Activated CD4-positive, alpha-beta T cell treated with anti-CD3 and anti-CD28 coated beads, Interleukin-2, amount 50 U/mL, for 1 hour (primary cell): ENCODE measurements around the gene SKOR2.

Source experiments
- DNase-seq: peaks from one replicate; pipeline ENCODE4 v3.0.0-alpha.2; 2020

The SKOR2 gene, protein sequence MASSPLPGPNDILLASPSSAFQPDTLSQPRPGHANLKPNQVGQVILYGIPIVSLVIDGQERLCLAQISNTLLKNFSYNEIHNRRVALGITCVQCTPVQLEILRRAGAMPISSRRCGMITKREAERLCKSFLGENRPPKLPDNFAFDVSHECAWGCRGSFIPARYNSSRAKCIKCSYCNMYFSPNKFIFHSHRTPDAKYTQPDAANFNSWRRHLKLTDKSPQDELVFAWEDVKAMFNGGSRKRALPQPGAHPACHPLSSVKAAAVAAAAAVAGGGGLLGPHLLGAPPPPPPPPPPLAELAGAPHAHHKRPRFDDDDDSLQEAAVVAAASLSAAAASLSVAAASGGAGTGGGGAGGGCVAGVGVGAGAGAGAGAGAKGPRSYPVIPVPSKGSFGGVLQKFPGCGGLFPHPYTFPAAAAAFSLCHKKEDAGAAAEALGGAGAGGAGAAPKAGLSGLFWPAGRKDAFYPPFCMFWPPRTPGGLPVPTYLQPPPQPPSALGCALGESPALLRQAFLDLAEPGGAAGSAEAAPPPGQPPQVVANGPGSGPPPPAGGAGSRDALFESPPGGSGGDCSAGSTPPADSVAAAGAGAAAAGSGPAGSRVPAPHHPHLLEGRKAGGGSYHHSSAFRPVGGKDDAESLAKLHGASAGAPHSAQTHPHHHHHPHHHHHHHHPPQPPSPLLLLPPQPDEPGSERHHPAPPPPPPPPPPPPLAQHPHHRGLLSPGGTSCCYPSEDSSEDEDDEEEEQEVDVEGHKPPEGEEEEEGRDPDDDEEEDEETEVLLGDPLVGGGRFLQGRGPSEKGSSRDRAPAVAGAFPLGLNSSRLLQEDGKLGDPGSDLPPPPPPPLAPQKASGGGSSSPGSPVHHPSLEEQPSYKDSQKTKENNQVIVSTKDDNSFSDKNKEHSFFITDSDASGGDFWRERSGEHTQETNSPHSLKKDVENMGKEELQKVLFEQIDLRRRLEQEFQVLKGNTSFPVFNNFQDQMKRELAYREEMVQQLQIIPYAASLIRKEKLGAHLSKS

DNA sequence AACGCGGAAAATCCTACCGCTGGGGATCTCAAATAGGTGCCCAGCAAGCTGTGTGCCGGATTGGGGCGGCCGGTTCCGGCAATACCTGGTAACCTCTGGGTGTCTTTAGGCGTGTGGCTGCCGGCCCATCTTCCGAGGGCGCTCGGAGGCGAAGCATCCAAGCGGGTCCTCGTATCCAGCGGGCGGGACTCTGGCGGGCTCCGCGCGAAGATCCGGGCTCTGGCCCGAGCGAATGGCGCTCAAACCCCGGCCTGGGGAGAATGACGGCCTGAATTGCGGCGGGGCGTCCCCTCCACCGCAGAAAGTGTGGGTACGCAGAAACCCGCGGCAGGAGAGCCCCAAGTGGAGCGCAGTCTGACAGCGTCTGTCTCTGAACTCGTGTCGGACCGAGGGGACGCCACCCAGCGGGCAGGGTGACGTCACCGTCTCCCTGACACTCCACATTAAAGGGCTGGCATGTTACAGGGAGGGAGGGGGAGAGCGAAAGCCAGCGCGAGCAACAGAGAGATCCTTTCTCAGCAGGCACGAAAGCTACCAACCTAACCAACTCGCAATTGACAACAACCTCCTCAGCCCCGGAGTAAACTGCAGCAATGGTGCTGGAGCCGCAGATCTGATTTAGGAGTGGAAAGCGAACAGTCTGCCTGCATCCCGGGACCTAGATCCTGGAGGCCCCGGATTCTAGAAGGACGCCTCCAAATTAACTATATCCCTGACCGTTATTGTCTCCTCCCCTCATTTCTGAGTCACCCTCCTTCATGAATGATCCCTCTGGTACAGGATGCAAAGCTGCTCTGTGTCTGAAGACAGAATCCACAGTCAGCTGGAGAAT, at the start of gene SKOR2:
SKOR2 (minus strand) TSS at position 372 of the 832 bp plus-strand sequence. CDS start 2,477 bp downstream, outside the sequence.
- DNase-seq = no peak

- no peak for DNase-seq
Observed at GRCh38 chr18:47296462-47296861, 45.0 kb upstream of the SKOR2 start.

DNA sequence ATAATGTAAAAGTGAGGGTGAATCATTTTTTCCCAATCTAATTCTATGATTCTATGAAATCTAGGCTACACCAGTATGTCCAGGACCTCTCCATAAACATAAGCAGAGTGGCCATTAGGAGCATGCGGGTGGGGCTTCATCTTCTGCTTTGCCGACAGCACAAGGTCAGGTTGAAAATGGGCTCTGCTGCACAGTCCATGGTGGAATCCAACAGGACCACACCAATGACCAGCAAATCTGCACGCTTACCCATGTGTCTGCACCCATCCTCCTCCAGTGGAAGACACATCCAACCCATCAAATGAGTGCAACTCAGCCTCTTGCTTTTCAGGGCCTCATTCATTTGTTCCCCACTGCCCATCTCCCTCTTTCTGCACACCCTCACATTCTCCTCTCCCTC, 43.3 kb upstream of the SKOR2 start:
- DNase-seq = no peak

- DNase-seq = no peak
Observed at GRCh38 chr18:47288741-47289140, 37.3 kb upstream of the SKOR2 start.

GRCh38 chr18:47287911-47288585, 36.6 kb upstream of the SKOR2 start:
- DNase-seq = no peak

DNA sequence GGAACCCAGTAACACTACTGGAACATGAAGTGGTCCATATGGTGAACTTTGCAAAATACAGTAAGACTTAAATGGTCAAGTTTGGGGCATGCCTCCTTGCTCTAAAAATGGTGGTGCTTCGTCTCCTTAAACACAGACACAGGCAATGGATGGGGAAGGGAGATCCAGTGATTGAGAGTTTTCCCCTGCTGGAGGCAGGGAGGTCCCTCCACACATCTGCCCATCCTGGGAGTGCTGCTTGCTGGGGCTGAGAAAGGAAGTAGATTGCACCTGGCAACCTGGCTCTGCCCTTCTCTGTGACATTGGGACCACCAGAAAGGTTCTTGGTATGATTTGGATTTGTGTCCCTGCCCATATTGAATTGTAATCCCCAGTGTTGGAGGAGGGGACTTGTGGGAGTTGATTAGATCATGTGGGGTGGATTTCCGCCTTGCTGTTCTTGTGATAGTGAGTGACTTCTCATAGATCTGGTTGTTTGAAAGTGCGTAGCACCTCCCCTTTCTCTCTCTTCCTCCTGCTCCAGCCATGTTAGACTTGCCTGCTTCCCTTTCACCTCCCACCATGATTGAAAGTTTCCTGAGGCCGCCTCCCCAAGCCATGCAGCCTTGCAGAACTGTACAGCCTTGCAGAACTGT, 35.4 kb upstream of the SKOR2 start:
- no peak for DNase-seq

DNA sequence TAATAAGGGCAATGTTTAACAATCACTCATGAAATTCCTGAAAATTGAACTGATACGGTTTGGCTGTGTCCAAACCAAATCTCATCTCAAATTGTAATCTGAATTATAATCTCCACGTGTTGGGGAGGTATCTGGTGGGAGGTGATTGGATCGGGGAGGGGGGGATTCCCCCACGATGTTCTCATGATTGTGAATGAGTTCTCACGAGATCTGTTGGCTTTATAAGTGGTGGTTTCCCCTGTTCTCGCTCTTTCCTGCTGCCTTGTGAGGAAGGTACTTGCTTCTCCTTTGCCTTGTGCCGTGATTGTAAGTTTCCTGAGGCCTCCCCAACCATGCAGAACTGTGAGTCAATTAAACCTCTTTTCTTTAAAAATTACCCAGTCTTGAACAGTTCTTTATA, 34.0 kb upstream of the SKOR2 start:
- no peak for DNase-seq

GRCh38 chr18:47284721-47285395, 33.4 kb upstream of the SKOR2 start:
- DNase-seq = no peak

GRCh38 chr18:47283476-47283875, 32.0 kb upstream of the SKOR2 start:
- DNase-seq = no peak

- DNase-seq = no peak
Observed at GRCh38 chr18:47280121-47280520, 28.7 kb upstream of the SKOR2 start.

GRCh38 chr18:47274961-47275360, 23.5 kb upstream of the SKOR2 start:
- no peak for DNase-seq

DNA sequence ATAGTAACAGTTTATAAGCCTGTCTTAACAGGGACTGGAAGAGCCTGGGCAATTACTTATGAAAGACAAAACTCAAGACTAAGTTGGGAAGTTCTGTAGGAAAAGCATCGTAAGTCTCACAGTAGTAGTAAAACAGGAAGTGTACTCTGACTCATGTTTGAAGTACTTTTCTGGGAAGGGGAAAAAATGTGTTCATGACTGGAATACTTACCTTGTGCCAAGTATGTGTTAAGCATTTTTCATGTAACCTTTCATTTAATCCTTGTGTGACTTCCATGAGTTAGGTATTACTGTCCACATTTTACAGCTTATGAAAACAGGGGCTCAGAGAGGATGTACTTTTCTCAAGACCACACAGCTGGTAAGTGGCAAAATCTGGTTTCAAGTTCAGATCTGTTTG, 13.7 kb upstream of the SKOR2 start:
- DNase-seq = no peak

DNA sequence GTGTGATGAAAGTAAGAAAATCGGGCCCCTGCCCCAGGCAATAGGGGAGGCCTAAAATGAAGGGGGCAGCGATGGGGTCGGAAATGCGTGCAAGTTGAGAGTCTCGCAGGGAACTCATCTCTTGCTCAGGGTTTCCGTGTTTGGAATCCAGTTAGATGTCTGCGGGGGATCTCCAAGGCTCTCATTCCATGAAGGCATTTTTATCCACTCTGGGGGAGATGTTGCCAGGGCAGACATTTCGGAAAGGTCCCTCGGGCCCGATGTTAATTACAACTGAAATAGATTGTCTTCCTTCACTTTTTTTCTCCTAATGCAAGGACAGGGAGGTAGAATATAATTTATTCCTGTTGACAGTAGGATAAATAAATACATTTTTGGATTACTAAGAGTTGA, 12.8 kb upstream of the SKOR2 start:
- no peak for DNase-seq

- no peak for DNase-seq
Observed at GRCh38 chr18:47263430-47264307, 12.2 kb upstream of the SKOR2 start.

- DNase-seq = no peak
Observed at GRCh38 chr18:47263150-47263429, 11.6 kb upstream of the SKOR2 start.

GRCh38 chr18:47262301-47263149, 11.1 kb upstream of the SKOR2 start:
- DNase-seq = no peak

- no peak for DNase-seq
Observed at GRCh38 chr18:47261902-47262300, 10.4 kb upstream of the SKOR2 start.

DNA sequence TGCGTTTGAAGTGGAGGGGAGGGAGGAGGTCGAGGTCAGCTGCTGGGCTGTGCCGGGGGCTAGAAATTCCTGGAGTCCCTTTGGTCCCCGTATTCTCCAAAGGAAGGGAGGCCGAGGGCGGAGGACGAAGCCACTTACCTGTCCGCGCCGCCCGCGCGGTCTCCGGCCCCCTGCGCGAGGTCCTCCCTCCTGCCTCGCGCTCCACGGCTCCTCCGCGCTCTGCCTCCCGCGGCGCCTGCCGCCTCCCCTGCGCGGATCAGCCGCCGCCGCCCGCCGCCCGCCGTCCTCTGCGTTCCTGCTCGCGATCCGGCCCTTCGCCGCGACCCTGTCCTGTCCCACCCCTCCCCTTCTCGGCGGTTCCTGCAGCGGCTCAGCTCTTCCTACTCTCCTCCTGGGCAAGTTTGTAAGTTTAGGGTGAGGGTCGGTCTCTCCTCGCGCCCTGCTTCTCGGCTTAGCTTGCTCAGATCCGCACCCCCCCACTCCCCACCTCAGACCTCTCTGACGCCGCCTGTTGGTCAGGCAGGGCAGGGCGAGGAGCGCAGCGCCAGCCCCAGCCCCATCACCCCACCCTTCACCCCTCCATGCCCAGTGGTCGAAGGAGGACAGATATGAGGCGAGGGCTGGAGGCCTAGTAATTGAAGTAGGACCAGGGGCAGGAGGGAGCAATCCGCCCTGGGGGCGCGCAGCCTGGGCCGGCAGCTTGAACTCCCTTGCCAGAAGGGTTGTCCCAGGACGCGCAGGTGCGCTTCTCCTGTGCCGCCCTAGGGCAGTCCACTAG, 9.7 kb upstream of the SKOR2 start:
- no peak for DNase-seq
